ENCODE measurements around the gene ABHD8. TPM values are rescaled to one million over a fixed set of nuclear protein-coding genes. Genes with fewer than 3 reads are reported as not detected.

ABHD8 gene
- total and polyA plus RNA-seq, 2 of the 4 experiments (the other 2 are of a cell fraction): 3.9 to 10.2 TPM

GRCh38 chr19:17321655-17322489 lies 18.6 kb upstream of the ABHD8 start:
- WGBS, 2 experiments (ENCODE audit: extremely low coverage in 2 of 2, insufficient read length in 1 of 2): 95% methylated on average over 5 of the region's 19 CpGs; no CpG with 5 or more reads in 1 of the 2 experiments
- CTCF ChIA-PET: no interaction called here

More at GRCh38 chr19:17321655-17322489, 18.6 kb upstream of the ABHD8 start:
- BruUV-seq (replicated peaks): no TSS peak
- H3K27me3 ChIP-seq (ENCODE audit: control insufficient read depth, insufficient read depth, low read length): no peaks in the 10 kb centered on the region
- no peak overlapping the region for H4K5ac ChIP-seq (ENCODE audit: low read depth, low read length)
- no peak overlapping the region for H3K4me3 ChIP-seq (ENCODE audit: insufficient read depth, low read depth, low read length)
- no peak overlapping the region for H4K91ac ChIP-seq (ENCODE audit: insufficient read depth, low read depth, low read length)
- H3K14ac ChIP-seq (replicated peaks; ENCODE audit: low read depth, low read length): no peak overlapping the region
- peaks cover 47% of the 10 kb centered on the region for H3K36me3 ChIP-seq (ENCODE audit: control insufficient read depth, insufficient read depth, low read length)
- no peak overlapping the region for H2BK20ac ChIP-seq (ENCODE audit: low read depth, low read length)
- H3K9me3 ChIP-seq (ENCODE audit: control insufficient read depth, insufficient read depth, low read length): no peaks in the 10 kb centered on the region
- no peak for DNase-seq
- H4K8ac ChIP-seq (ENCODE audit: low read depth in 2 of 2, low read length in 2 of 2): no peak overlapping the region
- no peak for TF ChIP-seq RFX5 (IDR thresholded peaks at IDR 0.05; ENCODE audit: low read depth, low read length)
- no peak for TF ChIP-seq SMC3 (IDR thresholded peaks at IDR 0.05; ENCODE audit: low read depth, low read length)
- no peak for TF ChIP-seq RAD21 (IDR thresholded peaks at IDR 0.05; ENCODE audit: low read length)
- no peak for TF ChIP-seq CHD1 (IDR thresholded peaks at IDR 0.05; ENCODE audit: low read depth, low read length)
- TF ChIP-seq MAZ (IDR thresholded peaks at IDR 0.05; ENCODE audit: borderline replicate concordance, low read depth, low read length): no peak
- no peak for TF ChIP-seq POLR2A (IDR thresholded peaks at IDR 0.05; ENCODE audit: low read depth, low read length)
- TF ChIP-seq BHLHE40 (IDR thresholded peaks at IDR 0.05; ENCODE audit: low read depth, low read length): no peak
- TF ChIP-seq CTCF (conservative IDR thresholded peaks at IDR 0.05; ENCODE audit: low read depth, low read length): no peak
- TF ChIP-seq ELK1 (IDR thresholded peaks at IDR 0.05; ENCODE audit: borderline replicate concordance, low read depth, low read length): no peak
- no peak for TF ChIP-seq MAFK (IDR thresholded peaks at IDR 0.05; ENCODE audit: low read depth, low read length)
- TF ChIP-seq FOS (IDR thresholded peaks at IDR 0.05; ENCODE audit: low read depth, low read length): no peak
- no peak overlapping the region for H2BK15ac ChIP-seq (ENCODE audit: low read depth, low read length)
- H2AFZ ChIP-seq (replicated peaks; ENCODE audit: low read length, poor library complexity): no peak overlapping the region
- intact Hi-C loops (cut with micrococcal nuclease) (no loop called here), dilution Hi-C loops (cut with HindIII; ENCODE audit: low sequenced_read_pairs, unreplicated experiment) (no loop called here), in situ Hi-C loops (cut with MboI; ENCODE audit: low sequenced_read_pairs) (no loop called here)
- H3K23ac ChIP-seq (ENCODE audit: low read depth, low read length): no peak overlapping the region
- no peak overlapping the region for H3K18ac ChIP-seq (ENCODE audit: low read depth, low read length)
- no peak overlapping the region for H3K27ac ChIP-seq (ENCODE audit: insufficient read depth, low read length)
- H3K4ac ChIP-seq (ENCODE audit: low read depth, low read length): no peak overlapping the region
- H2BK120ac ChIP-seq (ENCODE audit: low read depth, low read length): no peak overlapping the region
- no peak for ATAC-seq (ENCODE audit: low read depth)
- no peaks in the 10 kb centered on the region for H3K4me1 ChIP-seq (ENCODE audit: control insufficient read depth, insufficient read depth, low read length)
- peaks cover 3 to 10% of the 10 kb centered on the region in 2 experiments; a peak in 2 of 4 replicates for H3K79me1 ChIP-seq (ENCODE audit: low read depth in 1 of 2, low read length in 2 of 2)
- no peak overlapping the region for H3K56ac ChIP-seq (ENCODE audit: extremely low read depth, insufficient read depth, low read length)
- peaks cover 8% of the 10 kb centered on the region; the same call in 1 of the 2 replicates for H4K20me1 ChIP-seq (ENCODE audit: insufficient read depth, low read length)
- no peak overlapping the region for H2AK5ac ChIP-seq (ENCODE audit: low read depth, low read length)
- H3K9me1 ChIP-seq (ENCODE audit: insufficient read depth, low read length): no peaks in the 10 kb centered on the region
- POLR2A ChIA-PET (ENCODE audit: unreplicated experiment): no interaction called here
- no peak overlapping the region for H2BK5ac ChIP-seq (ENCODE audit: low read depth, low read length, poor library complexity, severe bottlenecking)
- no peak overlapping the region for H3K4me2 ChIP-seq (ENCODE audit: low read depth, low read length)
- peak overlapping the region; percentile 70 for H2AK9ac ChIP-seq (replicated peaks; ENCODE audit: low read depth, low read length, poor library complexity)
- no peak overlapping the region for H3K9ac ChIP-seq (ENCODE audit: low read depth, low read length)

Measured in IMR-90 (cell line).